SK-N-SH treated with all-trans-retinoic acid at 6 μM for 48 hours (cell line): Measurements from ENCODE around the gene SEPHS1.

Experiments used
- ATAC-seq: fragments of 200-7000 bp; cut with Tn5 transposase; 3 replicates; pipeline ENCODE4 v1.9.1; 2020; ENCODE audit warnings: mild to moderate bottlenecking, moderate library complexity
- ARNTL ChIP-seq: fragments of 450-650 bp; formaldehyde crosslinking; IDR thresholded peaks from 2 replicates; pipeline ENCODE4 v1.5.0; 2020; ENCODE audit warnings: low read depth, mild to moderate bottlenecking, moderate library complexity, borderline replicate concordance
- BACH2 ChIP-seq: fragments of 250-450 bp; sonication (Bioruptor Pico); IDR thresholded peaks from 2 replicates; pipeline ENCODE4 v1.9.0; 2021; ENCODE audit warnings: mild to moderate bottlenecking, borderline replicate concordance
- CREB5 ChIP-seq: fragments of 250-450 bp; sonication (Bioruptor Pico); IDR thresholded peaks from 2 replicates; pipeline ENCODE4 v1.5.1; 2020; ENCODE audit warnings: low read depth, mild to moderate bottlenecking, moderate library complexity
- CSDC2 ChIP-seq: fragments of 250-450 bp; sonication (Bioruptor Pico); IDR thresholded peaks from 2 replicates; pipeline ENCODE4 v1.5.0; 2020; ENCODE audit warnings: mild to moderate bottlenecking, moderate library complexity
- CSRNP3 ChIP-seq: fragments of 250-450 bp; sonication (Bioruptor Pico); IDR thresholded peaks from 2 replicates; pipeline ENCODE4 v1.5.1; 2021; ENCODE audit warnings: mild to moderate bottlenecking, moderate library complexity
- ESRRG ChIP-seq: fragments of 250-450 bp; sonication (Bioruptor Pico); IDR thresholded peaks from 2 replicates; pipeline ENCODE4 v1.6.1; 2021; ENCODE audit warnings: mild to moderate bottlenecking
- GLIS3 ChIP-seq: fragments of 250-450 bp; sonication (Bioruptor Pico); IDR thresholded peaks from 2 replicates; pipeline ENCODE4 v1.5.0; 2020; ENCODE audit warnings: mild to moderate bottlenecking, moderate library complexity
- ISL1 ChIP-seq: fragments of 250-450 bp; sonication (Bioruptor Pico); IDR thresholded peaks from 2 replicates; pipeline ENCODE4 v2.1.2; 2022; ENCODE audit warnings: mild to moderate bottlenecking, moderate library complexity
- OSR1 ChIP-seq: fragments of 250-450 bp; sonication (Bioruptor Pico); IDR thresholded peaks from 2 replicates; pipeline ENCODE4 v1.8.0; 2022; ENCODE audit warnings: moderate library complexity, mild to moderate bottlenecking, inconsistent platforms
- RARB ChIP-seq: fragments of 250-450 bp; sonication (Bioruptor Pico); IDR thresholded peaks from 2 replicates; pipeline ENCODE4 v1.8.0; 2021; ENCODE audit warnings: mild to moderate bottlenecking, moderate library complexity
- SNAI2 ChIP-seq: fragments of 250-450 bp; sonication (Bioruptor Pico); IDR thresholded peaks from 2 replicates; pipeline ENCODE4 v1.5.0; 2020; ENCODE audit warnings: mild to moderate bottlenecking, moderate library complexity
- TOX ChIP-seq: fragments of 250-450 bp; sonication (Bioruptor Pico); IDR thresholded peaks from 2 replicates; pipeline ENCODE4 v1.8.0; 2021; ENCODE audit warnings: mild to moderate bottlenecking, moderate library complexity, borderline replicate concordance
- TSHZ2 ChIP-seq: fragments of 250-450 bp; sonication (Bioruptor Pico); IDR thresholded peaks from 2 replicates; pipeline ENCODE4 v1.5.0; 2020; ENCODE audit warnings: mild to moderate bottlenecking, moderate library complexity
- ZFP3 ChIP-seq: fragments of 250-450 bp; sonication (Bioruptor Pico); IDR thresholded peaks from 2 replicates; pipeline ENCODE4 v1.5.0; 2020; ENCODE audit warnings: mild to moderate bottlenecking, moderate library complexity
- ZFP30 ChIP-seq: fragments of 450-650 bp; formaldehyde crosslinking; IDR thresholded peaks from 2 replicates; pipeline ENCODE4 v1.5.0; 2022; ENCODE audit warnings: mild to moderate bottlenecking, moderate library complexity
- ZNF565 ChIP-seq: fragments of 450-650 bp; formaldehyde crosslinking; conservative IDR thresholded peaks from 2 replicates; pipeline ENCODE4 v1.5.0; 2020; ENCODE audit warnings: low read depth, mild to moderate bottlenecking, moderate library complexity
- ZNF70 ChIP-seq: fragments of 450-650 bp; formaldehyde crosslinking; IDR thresholded peaks from 2 replicates; pipeline ENCODE4 v1.5.0; 2020; ENCODE audit warnings: mild to moderate bottlenecking, moderate library complexity
- ZNF8 ChIP-seq: fragments of 450-650 bp; formaldehyde crosslinking; IDR thresholded peaks from 2 replicates; pipeline ENCODE4 v1.5.0; 2020; ENCODE audit warnings: mild to moderate bottlenecking, moderate library complexity

Gene SEPHS1

GRCh38 chr10:13271552-13272163 is 76.4 kb downstream of the SEPHS1 start (continued):
- TF ChIP-seq CREB5 (CRISPR knock-in tag) (no peak), ZNF565 (CRISPR knock-in tag) (no peak)

- no peak for ATAC-seq
- TF ChIP-seq ZFP30 (no peak), ISL1 (CRISPR knock-in tag) (no peak), RARB (CRISPR knock-in tag) (no peak), BACH2 (CRISPR knock-in tag) (no peak), OSR1 (CRISPR knock-in tag) (no peak), ZNF8 (CRISPR knock-in tag) (no peak), CSRNP3 (CRISPR knock-in tag) (no peak), ARNTL (CRISPR knock-in tag) (no peak)
These were observed 77.1 kb downstream of the SEPHS1 start for GRCh38 chr10:13270877-13271551.

- ATAC-seq: no peak
These were observed 79.3 kb downstream of the SEPHS1 start for GRCh38 chr10:13268841-13269240.

GRCh38 chr10:13268310-13268709 is 79.8 kb downstream of the SEPHS1 start:
- TF ChIP-seq ZNF565 (CRISPR knock-in tag): no peak
- ATAC-seq: no peak

More at GRCh38 chr10:13268841-13269240, 79.3 kb downstream of the SEPHS1 start:
- no peak for TF ChIP-seq TOX (CRISPR knock-in tag)
- no peak for TF ChIP-seq CSDC2
- TF ChIP-seq ESRRG (CRISPR knock-in tag): no peak
- no peak for TF ChIP-seq GLIS3
- no peak for TF ChIP-seq TSHZ2 (CRISPR knock-in tag)
- TF ChIP-seq ZNF8 (CRISPR knock-in tag): no peak
- no peak for TF ChIP-seq RARB (CRISPR knock-in tag)
- no peak for TF ChIP-seq SNAI2 (CRISPR knock-in tag)
- TF ChIP-seq CREB5 (CRISPR knock-in tag): no peak
- no peak for TF ChIP-seq ZNF70 (CRISPR knock-in tag)
- no peak for TF ChIP-seq ZFP3 (CRISPR knock-in tag)
